Fibroblast of lung (primary cell): Measurements from ENCODE around the gene CCDC144A. TPM values are rescaled to one million over a fixed set of nuclear protein-coding genes. Genes with fewer than 3 reads are reported as not detected.
"Not testable (repeated sequence)": the region's sequence is repeated elsewhere in the genome, so short reads cannot be mapped to it uniquely, and the experiment has no call there.

Experiments used
- DNase-seq, 2 donors: peaks; one replicate each; pipeline versions ENCODE4 v3.0.0 to v3.0.0-alpha.2; 2010; ENCODE audit warnings: low read depth in 2 of 2
- H2AFZ ChIP-seq: 2 replicates; pipeline ENCODE4 v1.5.1; 2012; ENCODE audit warnings: low read length, control low read depth, inconsistent platforms
- H3K27ac ChIP-seq: 2 replicates; pipeline ENCODE4 v1.5.1; 2011; ENCODE audit warnings: low read length, control low read depth; ENCODE audit not compliant: insufficient read depth
- H3K27me3 ChIP-seq: 2 replicates; pipeline ENCODE4 v1.5.1; 2011; ENCODE audit warnings: mild to moderate bottlenecking, low read length; ENCODE audit not compliant: control insufficient read depth, insufficient read depth
- H3K36me3 ChIP-seq: 2 replicates; pipeline ENCODE4 v1.5.1; 2011; ENCODE audit warnings: low read length; ENCODE audit not compliant: control insufficient read depth, insufficient read depth
- H3K4me1 ChIP-seq: 2 replicates; pipeline ENCODE4 v1.5.1; 2011; ENCODE audit warnings: low read length; ENCODE audit not compliant: control insufficient read depth, insufficient read depth; ENCODE audit errors: extremely low read depth
- H3K4me2 ChIP-seq: 2 replicates; pipeline ENCODE4 v1.5.1; 2011; ENCODE audit warnings: low read length, control low read depth; ENCODE audit not compliant: insufficient read depth; ENCODE audit errors: extremely low read depth
- H3K4me3 ChIP-seq, 4 experiments: fragments of 200-600 bp in 1 of 4; sonication (generic) in 1 of 4; replicated peaks in 1 of 4; 2 replicates each; pipeline ENCODE4 v1.5.1; 2011 to 2016; ENCODE audit warnings: low read length in 4 of 4, low read depth in 3 of 4, mild to moderate bottlenecking in 3 of 4, control low read depth in 2 of 4, inconsistent platforms in 1 of 4, mixed read lengths in 1 of 4; ENCODE audit not compliant: insufficient read depth in 1 of 4; ENCODE audit errors: control extremely low read depth in 1 of 4
- H3K79me2 ChIP-seq: 2 replicates; pipeline ENCODE4 v1.5.1; 2012; ENCODE audit warnings: mild to moderate bottlenecking, low read length, inconsistent platforms; ENCODE audit not compliant: control insufficient read depth, insufficient read depth
- H3K9ac ChIP-seq: 2 replicates; pipeline ENCODE4 v1.5.1; 2011; ENCODE audit warnings: mild to moderate bottlenecking, low read length, control low read depth; ENCODE audit not compliant: insufficient read depth
- H3K9me3 ChIP-seq: 2 replicates; pipeline ENCODE4 v1.5.1; 2012; ENCODE audit warnings: low read depth, low read length; ENCODE audit not compliant: control insufficient read depth, insufficient read depth
- H4K20me1 ChIP-seq: 2 replicates; pipeline ENCODE4 v1.5.1; 2011; ENCODE audit warnings: low read length; ENCODE audit not compliant: control insufficient read depth, insufficient read depth; ENCODE audit errors: extremely low read depth
- EZH2 ChIP-seq: IDR thresholded peaks from 2 replicates; pipeline ENCODE4 v1.5.1; 2012; ENCODE audit warnings: low read length, control low read depth, mild to moderate bottlenecking; ENCODE audit errors: missing control alignments
- polyA plus RNA-seq, 2 donors: library from polyadenylated mRNA; depleted of rRNA in 1 of 2; stranded (reverse) in 1 of 2; unstranded in 1 of 2; fragments of >200 nt; gene quantifications; 2 replicates each; pipeline ENCODE4 v1.2.1, GENCODE V29; 2011 to 2012; ENCODE audit warnings: missing spikeins in 1 of 2
- total RNA-seq: library from RNA; depleted of rRNA; stranded (reverse); fragments of >200 nt; gene quantifications from 2 replicates; pipeline ENCODE4 v1.2.1, GENCODE V29; 2014
- TF ChIP-seq, protein P1 (sequence below), 2 donors: IDR thresholded peaks in 1 of 2; conservative IDR thresholded peaks in 1 of 2; 1 replicate in 1 of 2; 2 replicates in 1 of 2; pipeline ENCODE4 v1.5.1; 2011 to 2012; ENCODE audit warnings: low read length in 2 of 2, control low read depth in 1 of 2, inconsistent platforms in 1 of 2, low read depth in 1 of 2, mild to moderate bottlenecking in 1 of 2

CCDC144A gene
- total and polyA plus RNA-seq, 2 donors (not counting 1 experiment from before 2014, with no cell fraction given) = 2.5 to 11.7 TPM

GRCh38 chr17:16814439-16814838, 124.4 kb downstream of the CCDC144A start:
- TF ChIP-seq, protein P1, sequence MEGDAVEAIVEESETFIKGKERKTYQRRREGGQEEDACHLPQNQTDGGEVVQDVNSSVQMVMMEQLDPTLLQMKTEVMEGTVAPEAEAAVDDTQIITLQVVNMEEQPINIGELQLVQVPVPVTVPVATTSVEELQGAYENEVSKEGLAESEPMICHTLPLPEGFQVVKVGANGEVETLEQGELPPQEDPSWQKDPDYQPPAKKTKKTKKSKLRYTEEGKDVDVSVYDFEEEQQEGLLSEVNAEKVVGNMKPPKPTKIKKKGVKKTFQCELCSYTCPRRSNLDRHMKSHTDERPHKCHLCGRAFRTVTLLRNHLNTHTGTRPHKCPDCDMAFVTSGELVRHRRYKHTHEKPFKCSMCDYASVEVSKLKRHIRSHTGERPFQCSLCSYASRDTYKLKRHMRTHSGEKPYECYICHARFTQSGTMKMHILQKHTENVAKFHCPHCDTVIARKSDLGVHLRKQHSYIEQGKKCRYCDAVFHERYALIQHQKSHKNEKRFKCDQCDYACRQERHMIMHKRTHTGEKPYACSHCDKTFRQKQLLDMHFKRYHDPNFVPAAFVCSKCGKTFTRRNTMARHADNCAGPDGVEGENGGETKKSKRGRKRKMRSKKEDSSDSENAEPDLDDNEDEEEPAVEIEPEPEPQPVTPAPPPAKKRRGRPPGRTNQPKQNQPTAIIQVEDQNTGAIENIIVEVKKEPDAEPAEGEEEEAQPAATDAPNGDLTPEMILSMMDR (conservative IDR thresholded peaks at IDR 0.05 in 1 of 2, IDR thresholded peaks at IDR 0.05 in 1 of 2; ENCODE audit: low read depth in 1 of 2, low read length in 2 of 2) = no peak
- no peak for TF ChIP-seq EZH2

GRCh38 chr17:16817201-16817600, 127.2 kb downstream of the CCDC144A start:
- no peak overlapping the region for H3K4me3 ChIP-seq
- H3K27ac ChIP-seq = no peak overlapping the region
- no peaks in the 10 kb centered on the region for H3K79me2 ChIP-seq
- H3K4me2 ChIP-seq = no peak overlapping the region
- H3K9ac ChIP-seq = no peak overlapping the region
- H3K4me1 ChIP-seq = no peaks in the 10 kb centered on the region
- H4K20me1 ChIP-seq = no peaks in the 10 kb centered on the region
- H3K27me3 ChIP-seq = no peaks in the 10 kb centered on the region
- no peaks in the 10 kb centered on the region for H3K9me3 ChIP-seq
- no peak for TF ChIP-seq EZH2
- TF ChIP-seq, protein P1 (conservative IDR thresholded peaks at IDR 0.05 in 1 of 2, IDR thresholded peaks at IDR 0.05 in 1 of 2; ENCODE audit: low read depth in 1 of 2, low read length in 2 of 2) = no peak
- no peaks in the 10 kb centered on the region for H3K36me3 ChIP-seq
- H2AFZ ChIP-seq = no peak overlapping the region
- DNase-seq = no peak

More at GRCh38 chr17:16814439-16814838, 124.4 kb downstream of the CCDC144A start:
- H3K4me2 ChIP-seq = no peak overlapping the region
- H3K4me3 ChIP-seq = no peak overlapping the region
- H3K27me3 ChIP-seq = no peaks in the 10 kb centered on the region
- H3K36me3 ChIP-seq = no peaks in the 10 kb centered on the region
- no peak overlapping the region for H2AFZ ChIP-seq
- H3K9me3 ChIP-seq = no peaks in the 10 kb centered on the region
- no peak for DNase-seq
- no peaks in the 10 kb centered on the region for H4K20me1 ChIP-seq
- no peak overlapping the region for H3K27ac ChIP-seq
- no peaks in the 10 kb centered on the region for H3K4me1 ChIP-seq
- H3K9ac ChIP-seq = no peak overlapping the region
- no peaks in the 10 kb centered on the region for H3K79me2 ChIP-seq

DNA sequence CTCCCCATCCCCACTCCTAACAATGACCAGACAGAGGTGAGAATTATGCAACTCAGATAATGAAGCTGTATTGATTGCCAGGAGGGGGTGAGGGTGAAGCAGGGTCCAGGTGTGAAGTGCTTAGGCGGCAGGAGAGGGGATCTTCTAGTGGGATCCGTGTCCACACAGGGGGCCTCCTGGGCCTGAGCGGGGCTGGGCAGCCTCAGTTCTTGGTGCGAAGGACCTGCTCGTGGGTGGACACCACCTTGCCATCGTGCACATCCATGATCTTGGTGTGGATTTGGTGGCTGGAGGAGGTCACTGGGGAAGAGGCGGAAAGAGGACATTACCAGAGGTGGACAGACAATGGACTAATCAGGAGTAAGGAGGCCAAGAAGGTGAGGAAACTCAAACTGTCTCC, 127.9 kb downstream of the CCDC144A start:
- H3K79me2 ChIP-seq, H3K4me1 ChIP-seq, H3K27ac ChIP-seq, H3K4me3 ChIP-seq, H3K9me3 ChIP-seq, H2AFZ ChIP-seq, H3K36me3 ChIP-seq, H3K4me2 ChIP-seq, H4K20me1 ChIP-seq, H3K9ac ChIP-seq, H3K27me3 ChIP-seq, DNase-seq: not testable (repeated sequence)
